ENCODE results near the gene DOCK4.

DOCK4 gene

GRCh38 chr7:112147793-112148361 lies 58.3 kb downstream of the DOCK4 start:
- no peak for TF ChIP-seq ZFX (IDR thresholded peaks at IDR 0.05)
- TF ChIP-seq, protein P1, sequence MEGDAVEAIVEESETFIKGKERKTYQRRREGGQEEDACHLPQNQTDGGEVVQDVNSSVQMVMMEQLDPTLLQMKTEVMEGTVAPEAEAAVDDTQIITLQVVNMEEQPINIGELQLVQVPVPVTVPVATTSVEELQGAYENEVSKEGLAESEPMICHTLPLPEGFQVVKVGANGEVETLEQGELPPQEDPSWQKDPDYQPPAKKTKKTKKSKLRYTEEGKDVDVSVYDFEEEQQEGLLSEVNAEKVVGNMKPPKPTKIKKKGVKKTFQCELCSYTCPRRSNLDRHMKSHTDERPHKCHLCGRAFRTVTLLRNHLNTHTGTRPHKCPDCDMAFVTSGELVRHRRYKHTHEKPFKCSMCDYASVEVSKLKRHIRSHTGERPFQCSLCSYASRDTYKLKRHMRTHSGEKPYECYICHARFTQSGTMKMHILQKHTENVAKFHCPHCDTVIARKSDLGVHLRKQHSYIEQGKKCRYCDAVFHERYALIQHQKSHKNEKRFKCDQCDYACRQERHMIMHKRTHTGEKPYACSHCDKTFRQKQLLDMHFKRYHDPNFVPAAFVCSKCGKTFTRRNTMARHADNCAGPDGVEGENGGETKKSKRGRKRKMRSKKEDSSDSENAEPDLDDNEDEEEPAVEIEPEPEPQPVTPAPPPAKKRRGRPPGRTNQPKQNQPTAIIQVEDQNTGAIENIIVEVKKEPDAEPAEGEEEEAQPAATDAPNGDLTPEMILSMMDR (conservative IDR thresholded peaks at IDR 0.05) = no peak
- no peak overlapping the region for H3K27ac ChIP-seq

DNA sequence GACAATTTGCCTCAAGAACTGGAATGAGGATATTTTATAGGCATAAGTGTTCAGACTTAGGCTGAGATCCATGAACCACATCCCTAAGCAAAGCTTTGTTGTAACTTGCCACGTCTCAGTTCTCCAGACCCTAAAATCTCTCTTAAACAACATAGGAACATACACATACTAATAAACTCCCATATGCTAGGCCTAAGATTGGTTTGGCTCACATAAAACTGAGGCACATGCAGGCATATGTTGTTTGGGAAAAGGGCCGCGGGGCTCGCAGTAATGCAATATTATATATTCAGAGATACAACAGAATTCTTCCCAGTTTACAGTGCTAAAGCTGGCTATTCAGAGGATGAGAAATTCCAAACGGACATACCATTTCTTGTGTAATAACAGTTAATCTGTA lies 61.0 kb downstream of the DOCK4 start:
- no peak overlapping the region for H3K27ac ChIP-seq
- TF ChIP-seq, protein P1 (conservative IDR thresholded peaks at IDR 0.05) = no peak
- no peak for TF ChIP-seq ZFX (IDR thresholded peaks at IDR 0.05)

DNA sequence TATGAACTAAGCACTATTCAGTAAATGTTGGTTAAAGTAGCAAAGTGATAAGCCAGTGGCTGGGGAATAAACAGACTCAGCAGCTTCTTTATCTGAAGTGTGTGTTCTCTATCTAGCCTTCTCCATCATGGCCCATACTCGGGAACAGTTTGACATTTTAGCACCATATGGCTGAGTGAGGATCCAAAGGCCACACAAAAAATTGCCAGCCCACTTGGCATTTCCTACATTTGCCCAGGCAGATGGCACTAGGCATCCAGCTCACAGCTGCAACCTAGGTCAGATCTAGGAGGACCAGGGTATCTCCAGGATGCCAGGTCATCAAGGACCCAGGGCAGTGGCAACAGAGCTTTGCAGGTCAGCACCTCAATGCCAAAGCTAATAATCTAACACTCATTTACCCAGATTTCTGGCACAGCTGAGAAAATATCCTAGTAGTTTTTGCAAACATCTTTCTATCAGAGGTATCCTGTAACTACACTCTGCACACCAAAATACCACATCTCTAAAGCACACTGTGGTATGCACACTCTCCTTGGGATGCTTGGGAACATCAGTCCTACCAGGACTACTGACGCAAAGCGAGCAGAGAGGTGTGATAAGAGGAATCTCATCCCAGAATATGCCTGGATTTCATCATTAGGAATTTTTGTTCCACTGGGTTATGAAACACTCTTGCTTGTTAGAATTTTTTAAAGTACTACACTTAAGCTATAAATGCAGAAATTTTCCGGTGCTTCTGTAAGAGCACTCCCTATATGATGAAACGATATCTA lies 61.7 kb downstream of the DOCK4 start:
- TF ChIP-seq ZFX (IDR thresholded peaks at IDR 0.05) = no peak
- TF ChIP-seq, protein P1 (conservative IDR thresholded peaks at IDR 0.05) = no peak
- no peak overlapping the region for H3K27ac ChIP-seq

- no peak overlapping the region for H3K27ac ChIP-seq
- no peak for TF ChIP-seq ZFX (IDR thresholded peaks at IDR 0.05)
- TF ChIP-seq, protein P1 (conservative IDR thresholded peaks at IDR 0.05) = no peak
These were observed 62.6 kb downstream of the DOCK4 start for GRCh38 chr7:112143582-112143981.

DNA sequence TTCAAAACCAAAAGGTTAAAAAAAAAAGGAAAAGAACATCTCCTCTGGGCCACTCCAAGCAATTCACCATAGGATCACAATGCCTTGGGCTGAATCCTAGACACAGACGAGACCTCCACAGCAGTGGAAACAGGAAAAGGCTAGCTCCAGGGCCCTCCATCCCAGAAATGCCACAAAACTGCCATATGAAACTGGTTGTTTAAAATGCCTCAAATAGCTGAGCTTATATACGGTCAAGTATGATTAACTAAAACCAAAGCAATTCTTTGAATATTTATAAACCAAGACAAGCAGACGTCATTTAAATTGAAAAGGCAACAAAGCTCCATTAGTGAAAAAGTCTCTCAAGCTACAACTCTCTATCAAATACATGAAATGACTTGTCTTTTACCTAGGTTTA lies 63.1 kb downstream of the DOCK4 start:
- no peak overlapping the region for H3K27ac ChIP-seq
- TF ChIP-seq, protein P1 (conservative IDR thresholded peaks at IDR 0.05) = no peak
- TF ChIP-seq ZFX (IDR thresholded peaks at IDR 0.05) = no peak

DNA sequence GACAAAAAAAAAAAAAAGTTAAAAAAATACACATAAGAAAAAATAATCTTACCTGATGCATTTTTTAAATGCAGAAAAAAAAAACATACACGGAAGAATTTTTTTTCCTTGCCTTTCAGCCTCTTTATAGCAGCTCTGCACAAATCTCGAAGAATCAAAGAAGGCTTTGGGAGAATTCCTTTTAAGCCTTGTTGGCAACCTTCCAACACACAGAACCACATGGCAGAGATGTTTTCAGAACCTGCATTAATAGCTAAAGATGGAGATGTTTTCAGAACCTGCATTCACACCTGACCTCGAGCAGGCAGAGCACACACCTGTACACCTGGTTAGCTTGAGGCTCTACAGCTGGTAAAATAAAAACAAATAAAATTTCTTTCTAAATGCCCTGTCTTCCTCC lies 65.6 kb downstream of the DOCK4 start:
- no peak overlapping the region for H3K27ac ChIP-seq
- TF ChIP-seq, protein P1 (conservative IDR thresholded peaks at IDR 0.05) = no peak
- no peak for TF ChIP-seq ZFX (IDR thresholded peaks at IDR 0.05)

GRCh38 chr7:112138938-112139337 lies 67.3 kb downstream of the DOCK4 start:
- no peak for TF ChIP-seq ZFX (IDR thresholded peaks at IDR 0.05)
- TF ChIP-seq, protein P1 (conservative IDR thresholded peaks at IDR 0.05) = no peak
- no peak overlapping the region for H3K27ac ChIP-seq

Measured in C4-2B (cell line).